Upper lobe of right lung (tissue), 1 donor: ENCODE data around the gene TNFSF12. TPM values are rescaled to one million over a fixed set of nuclear protein-coding genes. Genes with fewer than 3 reads are reported as not detected.

ENCODE experiments used
- ATAC-seq: fragments of 200-7000 bp; cut with Tn5 transposase; one replicate; pipeline ENCODE4 v1.9.1; 2020; ENCODE audit warnings: mild to moderate bottlenecking, moderate library complexity
- DNase-seq: peaks from one replicate; pipeline ENCODE4 v3.0.0-alpha.2; 2020
- H3K27ac ChIP-seq: fragments of 200-600 bp; one replicate; pipeline ENCODE4 v1.8.0; 2022
- H3K27me3 ChIP-seq: fragments of 200-600 bp; one replicate; pipeline ENCODE4 v1.8.0; 2022; ENCODE audit warnings: mild to moderate bottlenecking
- H3K36me3 ChIP-seq: fragments of 200-600 bp; one replicate; pipeline ENCODE4 v1.8.0; 2022
- H3K4me1 ChIP-seq: fragments of 200-600 bp; one replicate; pipeline ENCODE4 v1.8.0; 2022
- H3K4me3 ChIP-seq: fragments of 200-600 bp; one replicate; pipeline ENCODE4 v1.8.0; 2022; ENCODE audit warnings: mild to moderate bottlenecking
- H3K9me3 ChIP-seq: fragments of 200-600 bp; one replicate; pipeline ENCODE4 v1.8.0; 2022
- CTCF ChIP-seq: fragments of 200-600 bp; IDR thresholded peaks from one replicate; pipeline ENCODE4 v1.8.0; 2022; ENCODE audit warnings: antibody characterized with exemption
- intact Hi-C: fragments of 100-400 bp; cut with DNase I; formaldehyde crosslinking; loops from one replicate; pipeline ENCODE4 v1.11.0; 2022
- total RNA-seq: library from RNA; stranded (reverse); fragmentation: NEBNext Ultra II Directional; extraction: Animal tissue kit (Norgen Biotek cat#: 25700); gene quantifications from one replicate; pipeline ENCODE4 v1.2.1, GENCODE V29; 2021
- donor health status: DM: no; HTN: yes; CAD: no; lungs with severe emphysema.

Gene TNFSF12
- total RNA-seq, 1 donor from 2014 or later: 75.7 TPM

GRCh38 chr17:7503521-7503920 lies 45.3 kb upstream of the TNFSF12 start:
- Histone ChIP-seq H3K27me3 (no peaks in the 10 kb centered on the region), H3K4me3 (no peak overlapping the region), H3K27ac (no peak overlapping the region), H3K36me3 (peaks cover 99% of the 10 kb centered on the region), H3K9me3 (no peaks in the 10 kb centered on the region), H3K4me1 (no peaks in the 10 kb centered on the region)
- ATAC-seq (no peak), DNase-seq (no peak)
- TF ChIP-seq CTCF: no peak
- intact Hi-C loops: no loop called here

- peaks cover 99% of the 10 kb centered on the region for H3K36me3 ChIP-seq
- intact Hi-C loops: no loop called here
Measured at GRCh38 chr17:7508145-7508544, 40.7 kb upstream of the TNFSF12 start.

GRCh38 chr17:7508846-7509245 lies 40.0 kb upstream of the TNFSF12 start:
- Histone ChIP-seq H3K27ac (no peak overlapping the region), H3K36me3 (peaks cover 97% of the 10 kb centered on the region), H3K4me3 (no peak overlapping the region), H3K9me3 (no peaks in the 10 kb centered on the region), H3K4me1 (peaks cover 3% of the 10 kb centered on the region), H3K27me3 (no peaks in the 10 kb centered on the region)
- no peak for ATAC-seq
- DNase-seq: no peak
- no peak for TF ChIP-seq CTCF
- intact Hi-C loops: no loop called here

More at GRCh38 chr17:7508145-7508544, 40.7 kb upstream of the TNFSF12 start:
- ATAC-seq (no peak), DNase-seq (no peak)
- TF ChIP-seq CTCF: no peak
- Histone ChIP-seq H3K9me3 (no peaks in the 10 kb centered on the region), H3K4me3 (no peak overlapping the region), H3K4me1 (peaks cover 3% of the 10 kb centered on the region), H3K27me3 (no peaks in the 10 kb centered on the region), H3K27ac (no peak overlapping the region)

DNA sequence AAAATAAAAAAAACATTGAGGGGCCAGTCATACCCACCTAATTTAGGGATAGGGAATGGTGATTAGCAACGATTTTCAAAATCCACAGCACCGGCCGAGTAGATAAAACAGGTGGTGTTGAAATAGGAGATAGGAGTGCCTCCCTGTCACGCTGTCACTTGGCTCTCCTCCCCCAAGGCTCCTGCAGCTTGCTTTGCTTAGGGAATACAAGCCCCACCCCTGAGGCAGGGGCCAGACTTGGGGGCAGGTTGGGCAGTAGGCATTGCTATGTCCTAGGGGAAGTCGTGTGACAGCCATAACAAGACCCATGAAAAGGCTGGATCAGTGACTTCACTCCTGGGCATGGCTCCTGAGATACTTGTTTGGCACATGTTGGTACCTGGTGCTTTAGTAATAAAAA lies 38.9 kb upstream of the TNFSF12 start:
- no peak for ATAC-seq
- H3K4me1 ChIP-seq: peaks cover 3% of the 10 kb centered on the region
- intact Hi-C loops: no loop called here
- H3K27ac ChIP-seq: no peak overlapping the region
- H3K4me3 ChIP-seq: no peak overlapping the region
- no peak for DNase-seq
- peaks cover 94% of the 10 kb centered on the region for H3K36me3 ChIP-seq
- H3K27me3 ChIP-seq: no peaks in the 10 kb centered on the region
- no peaks in the 10 kb centered on the region for H3K9me3 ChIP-seq
- TF ChIP-seq CTCF: no peak

DNA sequence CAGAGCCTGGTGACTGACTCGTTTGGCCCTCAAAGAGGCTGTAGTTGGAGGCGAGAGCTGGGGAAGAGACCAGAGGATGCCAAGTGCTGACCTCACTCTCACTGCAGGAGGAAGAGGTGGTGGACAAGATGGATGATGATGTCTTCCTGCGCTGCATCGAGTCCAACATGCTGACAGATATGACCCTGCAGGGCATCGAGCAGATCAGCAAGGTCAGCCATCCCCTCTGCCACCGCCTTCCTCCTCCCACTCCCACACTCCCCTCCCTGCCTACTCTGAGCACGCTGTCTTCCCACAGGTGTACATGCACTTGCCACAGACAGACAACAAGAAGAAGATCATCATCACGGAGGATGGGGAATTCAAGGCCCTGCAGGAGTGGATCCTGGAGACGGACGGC lies 37.8 kb upstream of the TNFSF12 start:
- no peaks in the 10 kb centered on the region for H3K9me3 ChIP-seq
- ATAC-seq (no peak), DNase-seq (no peak)
- intact Hi-C loops: no loop called here
- H3K27ac ChIP-seq: no peak overlapping the region
- H3K4me1 ChIP-seq: peaks cover 3% of the 10 kb centered on the region
- H3K36me3 ChIP-seq: peaks cover 82% of the 10 kb centered on the region
- no peak for TF ChIP-seq CTCF
- H3K27me3 ChIP-seq: no peaks in the 10 kb centered on the region
- no peak overlapping the region for H3K4me3 ChIP-seq

- Histone ChIP-seq H3K9me3 (no peaks in the 10 kb centered on the region), H3K27ac (no peak overlapping the region), H3K36me3 (peaks cover 73% of the 10 kb centered on the region), H3K27me3 (no peaks in the 10 kb centered on the region), H3K4me3 (no peak overlapping the region), H3K4me1 (peaks cover 3% of the 10 kb centered on the region)
- DNase-seq (no peak), ATAC-seq (no peak)
- intact Hi-C loops: no loop called here
- no peak for TF ChIP-seq CTCF
Measured at GRCh38 chr17:7512105-7512504, 36.8 kb upstream of the TNFSF12 start.
